Stimulated activated naive CD8-positive, alpha-beta T cell treated with anti-CD3 and anti-CD28 coated beads, Interleukin-15, Interleukin-2, amounts not matched to agents 100 ng/mL and 50 ng/mL, for 24 hours (primary cell): ENCODE measurements around the gene CELF2.
"Not testable (repeated sequence)": the region's sequence is repeated elsewhere in the genome, so short reads cannot be mapped to it uniquely, and the experiment has no call there.

Source experiments
- H3K27ac Mint-ChIP-seq: one replicate; pipeline ENCODE4 v1.8.0; 2021; ENCODE audit warnings: mild to moderate bottlenecking, mixed read lengths
- H3K27me3 Mint-ChIP-seq: one replicate; pipeline ENCODE4 v1.8.0; 2021; ENCODE audit warnings: mixed read lengths
- H3K36me3 Mint-ChIP-seq: one replicate; pipeline ENCODE4 v1.8.0; 2021; ENCODE audit warnings: low read depth, mixed read lengths
- H3K4me1 Mint-ChIP-seq: one replicate; pipeline ENCODE4 v1.8.0; 2021; ENCODE audit warnings: low read depth, mixed read lengths
- H3K4me3 Mint-ChIP-seq: one replicate; pipeline ENCODE4 v1.8.0; 2021; ENCODE audit warnings: mild to moderate bottlenecking, mixed read lengths
- H3K9me3 Mint-ChIP-seq: one replicate; pipeline ENCODE4 v1.8.0; 2021; ENCODE audit warnings: mixed read lengths

Gene CELF2

DNA sequence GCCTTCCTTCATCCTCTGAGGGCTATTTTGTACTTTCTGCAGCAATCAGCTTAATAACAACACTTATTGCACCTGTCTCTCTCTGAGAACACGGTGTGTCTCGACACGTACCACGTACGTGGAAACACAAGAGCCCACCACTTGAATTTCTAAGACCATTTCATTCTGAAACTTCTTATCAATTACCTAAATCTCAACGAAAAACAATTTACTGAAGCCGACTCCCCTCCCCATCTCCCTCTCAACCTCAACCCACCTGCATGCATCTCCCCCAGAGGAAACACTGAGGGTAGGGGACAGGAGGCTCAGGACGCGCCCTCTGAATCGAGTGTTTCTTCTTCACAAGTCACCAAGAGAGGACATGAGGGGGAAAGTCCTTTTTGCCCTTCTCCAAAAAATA lies 315.2 kb downstream of the CELF2 start:
- no peak overlapping the region for H3K4me3 Mint-ChIP-seq
- peak overlapping the region; percentile 89 for H3K27ac Mint-ChIP-seq
- H3K4me1 Mint-ChIP-seq = peaks cover 60% of the 10 kb centered on the region
- no peaks in the 10 kb centered on the region for H3K9me3 Mint-ChIP-seq
- peaks cover 62% of the 10 kb centered on the region for H3K36me3 Mint-ChIP-seq
- H3K27me3 Mint-ChIP-seq = no peaks in the 10 kb centered on the region

DNA sequence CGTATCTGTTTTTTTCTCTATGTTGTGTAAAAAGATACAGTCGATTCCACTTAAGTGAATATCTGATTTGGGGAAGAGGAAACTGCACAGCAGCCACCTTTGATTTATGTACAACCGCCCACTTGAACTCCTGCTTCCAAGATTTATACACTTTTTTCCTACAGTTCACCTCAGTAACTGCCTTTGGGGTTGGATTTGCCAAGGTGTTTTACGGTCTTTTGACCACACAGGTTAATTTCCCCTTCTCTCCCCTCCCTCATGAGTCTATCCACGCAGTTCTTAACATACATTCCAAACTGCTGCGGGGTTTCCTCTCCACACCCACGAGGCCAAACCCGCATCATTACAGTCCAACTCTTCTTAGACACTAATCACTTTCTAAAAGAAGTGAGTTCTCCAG lies 316.8 kb downstream of the CELF2 start:
- H3K9me3 Mint-ChIP-seq = no peaks in the 10 kb centered on the region
- H3K4me1 Mint-ChIP-seq = peaks cover 52% of the 10 kb centered on the region
- peaks cover 53% of the 10 kb centered on the region for H3K36me3 Mint-ChIP-seq
- H3K4me3 Mint-ChIP-seq = no peak overlapping the region
- H3K27me3 Mint-ChIP-seq = no peaks in the 10 kb centered on the region
- peak overlapping the region; percentile 82 for H3K27ac Mint-ChIP-seq

DNA sequence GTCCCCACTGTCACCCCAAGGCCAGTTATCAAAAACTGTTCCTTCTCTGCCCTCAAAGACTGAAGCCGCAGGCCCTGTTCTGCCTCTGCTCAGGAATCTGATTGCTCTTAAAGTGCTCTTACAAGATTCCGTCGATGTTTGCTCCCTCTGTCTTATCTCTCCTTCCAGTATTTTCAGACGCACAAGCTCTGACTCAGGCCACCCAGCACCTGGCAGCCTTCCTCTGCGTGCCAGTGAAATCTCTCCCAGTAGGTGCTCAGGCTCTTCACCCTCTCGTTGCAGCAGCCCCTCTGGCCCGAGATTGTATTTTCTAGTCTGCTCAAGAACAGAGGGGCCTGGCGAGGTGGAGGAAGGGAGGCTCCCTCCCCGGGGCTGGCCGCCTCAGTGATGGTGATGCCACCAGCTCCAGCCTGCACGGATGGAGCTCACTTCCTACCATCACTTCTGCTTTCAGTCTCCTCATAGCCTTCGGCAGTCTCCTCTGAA lies 317.5 kb downstream of the CELF2 start:
- H3K9me3 Mint-ChIP-seq = no peaks in the 10 kb centered on the region
- H3K27ac Mint-ChIP-seq = peak overlapping the region; percentile 69
- no peak overlapping the region for H3K4me3 Mint-ChIP-seq
- H3K27me3 Mint-ChIP-seq = no peaks in the 10 kb centered on the region
- peaks cover 46% of the 10 kb centered on the region for H3K4me1 Mint-ChIP-seq
- H3K36me3 Mint-ChIP-seq = peaks cover 45% of the 10 kb centered on the region

DNA sequence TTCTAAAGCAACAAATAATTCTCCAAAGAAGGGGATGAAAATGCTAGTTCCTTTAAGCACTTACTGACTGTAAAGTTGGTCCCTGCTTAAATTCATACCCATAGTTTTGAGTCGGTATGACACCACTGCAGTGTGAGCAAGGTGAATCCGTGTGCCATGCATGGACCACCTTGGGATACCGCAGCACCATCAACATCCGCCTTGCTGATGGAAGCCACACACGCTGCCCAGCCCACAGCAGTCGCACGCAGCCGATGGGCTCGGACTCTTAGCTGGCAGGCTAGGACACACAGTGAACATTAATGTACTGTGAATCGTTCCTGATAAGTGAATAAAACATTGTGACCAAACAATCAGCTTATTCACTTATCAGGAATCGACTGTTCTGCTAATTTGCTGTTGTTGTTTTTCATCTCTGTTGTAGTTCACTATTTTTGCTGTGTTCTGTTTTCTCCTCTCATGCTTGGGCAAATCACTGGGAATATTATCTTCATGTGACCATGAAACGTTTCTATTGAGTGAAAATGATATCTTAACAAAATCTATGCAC lies 318.3 kb downstream of the CELF2 start:
- H3K4me1 Mint-ChIP-seq = peaks cover 40% of the 10 kb centered on the region
- H3K4me3 Mint-ChIP-seq = no peak overlapping the region
- H3K9me3 Mint-ChIP-seq = no peaks in the 10 kb centered on the region
- no peaks in the 10 kb centered on the region for H3K27me3 Mint-ChIP-seq
- peaks cover 41% of the 10 kb centered on the region for H3K36me3 Mint-ChIP-seq
- H3K27ac Mint-ChIP-seq = peak overlapping the region; percentile 10

DNA sequence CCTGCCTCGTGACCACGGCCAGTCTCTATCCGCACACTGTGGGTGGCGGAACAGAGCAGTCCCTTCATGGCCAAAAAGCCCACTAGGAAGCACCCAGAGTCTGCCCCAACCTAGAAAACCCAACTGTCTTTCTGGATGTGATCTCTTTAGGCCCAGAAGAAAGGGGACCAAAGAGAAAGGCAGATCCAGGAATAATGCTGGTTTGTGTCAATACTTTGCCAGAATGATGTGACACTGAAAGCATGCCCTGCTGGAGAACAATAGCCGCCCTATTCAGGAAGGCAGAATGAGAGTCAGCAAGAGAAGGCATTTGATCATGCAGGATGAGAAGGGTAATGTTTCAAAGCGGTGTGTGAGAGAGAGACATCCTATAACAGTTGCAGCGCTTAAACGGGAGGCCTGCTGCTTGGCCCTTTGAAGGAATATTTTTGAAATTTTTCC lies 319.1 kb downstream of the CELF2 start:
- Mint-ChIP-seq H3K27me3 (no peaks in the 10 kb centered on the region), H3K9me3 (no peaks in the 10 kb centered on the region), H3K36me3 (peaks cover 36% of the 10 kb centered on the region), H3K4me1 (peaks cover 36% of the 10 kb centered on the region), H3K4me3 (peak overlapping the region; percentile 0), H3K27ac (no peak overlapping the region)

DNA sequence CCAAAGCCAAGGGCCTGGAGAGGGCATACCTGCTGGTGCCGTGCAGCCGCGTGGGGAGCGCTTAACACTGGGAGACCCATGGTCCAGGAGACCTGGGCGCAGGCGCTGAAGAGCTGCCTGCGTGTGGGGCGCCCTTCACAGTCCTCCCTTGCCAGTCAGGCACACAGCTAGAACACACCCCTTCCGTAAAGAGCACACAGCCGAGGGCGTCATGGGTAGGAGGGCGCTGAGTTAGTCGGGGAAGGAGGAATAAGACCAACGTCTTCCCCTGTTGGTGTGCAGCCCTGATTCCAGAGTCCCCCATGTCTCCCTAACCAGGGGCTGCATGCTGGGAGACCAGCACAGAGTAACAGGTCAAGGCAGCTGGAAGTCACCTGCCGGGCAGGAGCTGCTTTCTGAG lies 319.8 kb downstream of the CELF2 start:
- no peak overlapping the region for H3K27ac Mint-ChIP-seq
- H3K27me3 Mint-ChIP-seq = no peaks in the 10 kb centered on the region
- H3K36me3 Mint-ChIP-seq = peaks cover 30% of the 10 kb centered on the region
- H3K9me3 Mint-ChIP-seq = no peaks in the 10 kb centered on the region
- peaks cover 29% of the 10 kb centered on the region for H3K4me1 Mint-ChIP-seq
- peak overlapping the region; percentile 0 for H3K4me3 Mint-ChIP-seq

DNA sequence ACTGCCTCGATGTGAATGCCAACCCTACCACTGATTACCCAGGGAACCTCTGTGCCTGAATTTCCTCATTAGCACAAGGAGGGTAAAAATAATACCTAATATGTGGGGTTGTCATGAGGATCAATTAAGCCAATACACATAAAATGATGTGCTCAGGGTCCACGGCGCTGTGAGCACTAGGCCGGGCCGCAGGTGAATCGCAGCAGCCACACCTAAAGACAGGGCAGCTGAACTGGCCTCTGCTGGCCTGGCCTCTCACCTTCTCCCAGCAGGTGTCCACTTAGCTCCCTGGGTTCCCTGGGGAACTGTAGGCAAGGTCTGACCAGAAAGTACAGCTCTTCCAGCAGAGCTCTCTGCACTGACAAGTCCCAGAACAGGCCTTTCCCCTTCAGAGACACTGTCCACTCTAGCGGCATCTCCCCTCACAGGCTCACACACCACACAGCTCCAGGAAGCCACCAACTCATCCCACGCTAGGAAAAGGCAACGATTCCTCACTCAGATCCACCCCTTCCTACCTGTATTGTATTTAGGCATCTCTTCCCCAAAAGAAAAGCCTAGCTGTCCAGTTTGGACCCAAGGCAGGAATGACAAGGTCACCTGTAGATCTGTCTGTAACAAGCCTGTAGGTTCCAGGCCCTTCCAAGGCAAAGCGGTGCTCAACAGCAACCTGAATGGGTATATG lies 320.6 kb downstream of the CELF2 start:
- peaks cover 21% of the 10 kb centered on the region for H3K4me1 Mint-ChIP-seq
- peaks cover 23% of the 10 kb centered on the region for H3K36me3 Mint-ChIP-seq
- no peaks in the 10 kb centered on the region for H3K27me3 Mint-ChIP-seq
- no peak overlapping the region for H3K4me3 Mint-ChIP-seq
- H3K9me3 Mint-ChIP-seq = no peaks in the 10 kb centered on the region
- peak overlapping the region; percentile 60 for H3K27ac Mint-ChIP-seq

DNA sequence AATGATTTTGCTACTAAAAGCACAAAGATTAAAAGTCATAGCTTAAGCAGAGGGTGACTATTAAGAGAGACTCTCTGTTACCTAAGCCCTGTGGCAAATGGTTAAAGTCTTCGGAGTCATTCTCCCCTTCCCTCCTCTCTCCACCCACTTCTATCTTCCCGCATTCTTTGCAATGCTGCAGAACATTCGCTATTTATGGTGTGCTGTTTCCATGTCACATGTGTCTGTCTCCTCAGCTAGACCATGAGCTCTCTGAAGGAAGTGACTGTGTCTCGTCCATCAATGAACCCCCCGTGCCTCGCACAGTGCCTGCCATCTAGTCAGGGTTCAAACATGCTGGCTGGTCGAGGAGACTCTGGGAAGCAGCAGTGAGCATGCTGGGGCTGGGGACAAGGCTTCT lies 321.3 kb downstream of the CELF2 start:
- no peaks in the 10 kb centered on the region for H3K9me3 Mint-ChIP-seq
- peaks cover 17% of the 10 kb centered on the region for H3K4me1 Mint-ChIP-seq
- peaks cover 19% of the 10 kb centered on the region for H3K36me3 Mint-ChIP-seq
- no peak overlapping the region for H3K4me3 Mint-ChIP-seq
- H3K27ac Mint-ChIP-seq = no peak overlapping the region
- no peaks in the 10 kb centered on the region for H3K27me3 Mint-ChIP-seq

DNA sequence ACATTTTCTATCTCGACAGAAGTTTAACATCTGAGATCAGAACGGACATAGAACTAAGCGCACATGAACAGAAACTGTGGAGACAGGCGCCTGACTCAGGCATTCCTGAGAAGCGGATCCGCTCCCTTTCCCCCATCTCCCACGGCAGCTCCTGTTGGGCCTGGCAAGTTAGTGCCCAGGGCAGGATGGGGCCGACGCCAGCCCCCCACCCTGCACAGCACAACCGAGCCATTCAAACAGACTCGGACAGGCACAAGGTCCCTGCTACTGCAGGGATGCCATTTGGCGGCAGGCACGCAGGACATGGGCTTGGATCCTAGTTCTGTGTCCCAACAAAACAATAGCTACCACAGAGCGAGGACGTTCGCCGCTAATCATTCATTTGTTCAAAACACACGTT lies 322.0 kb downstream of the CELF2 start:
- no peaks in the 10 kb centered on the region for H3K9me3 Mint-ChIP-seq
- H3K4me3 Mint-ChIP-seq = no peak overlapping the region
- H3K27ac Mint-ChIP-seq = no peak overlapping the region
- H3K4me1 Mint-ChIP-seq = peaks cover 11% of the 10 kb centered on the region
- no peaks in the 10 kb centered on the region for H3K27me3 Mint-ChIP-seq
- peaks cover 13% of the 10 kb centered on the region for H3K36me3 Mint-ChIP-seq

DNA sequence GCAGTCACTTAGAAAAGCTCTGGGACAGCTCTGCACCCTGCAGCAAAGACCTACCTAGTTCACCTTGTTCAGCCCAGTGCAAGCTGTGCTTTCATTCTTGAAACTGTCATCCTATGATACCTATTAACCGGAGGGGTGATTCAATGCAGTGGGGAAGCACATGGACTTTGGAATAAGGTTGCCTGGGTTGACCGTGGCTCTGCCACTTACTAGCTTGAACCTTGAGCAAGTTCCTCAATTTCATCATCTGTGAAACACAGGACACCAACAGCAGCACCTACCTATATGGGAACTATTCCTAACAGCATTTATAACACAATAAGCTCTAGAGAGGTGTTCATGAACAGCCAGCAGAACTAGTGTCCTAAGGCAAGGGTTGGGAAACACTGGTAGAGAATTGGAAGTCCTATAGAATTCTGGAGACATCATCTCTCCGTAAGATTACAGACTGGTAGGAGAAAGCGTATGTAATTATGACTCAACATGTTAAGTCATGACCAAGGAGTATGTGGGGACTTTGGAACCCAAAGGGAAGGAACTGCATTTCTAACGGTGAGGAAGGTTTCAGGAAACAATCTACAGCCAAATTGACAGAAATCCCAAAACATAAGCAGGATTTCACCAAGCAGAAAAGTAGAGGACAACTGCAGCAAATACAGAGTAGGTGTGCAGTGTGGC lies 323.8 kb downstream of the CELF2 start:
- Mint-ChIP-seq H3K9me3 (no peaks in the 10 kb centered on the region), H3K4me3 (no peak overlapping the region), H3K36me3 (no peaks in the 10 kb centered on the region), H3K27ac (no peak overlapping the region), H3K27me3 (no peaks in the 10 kb centered on the region), H3K4me1 (peaks cover 11% of the 10 kb centered on the region)

DNA sequence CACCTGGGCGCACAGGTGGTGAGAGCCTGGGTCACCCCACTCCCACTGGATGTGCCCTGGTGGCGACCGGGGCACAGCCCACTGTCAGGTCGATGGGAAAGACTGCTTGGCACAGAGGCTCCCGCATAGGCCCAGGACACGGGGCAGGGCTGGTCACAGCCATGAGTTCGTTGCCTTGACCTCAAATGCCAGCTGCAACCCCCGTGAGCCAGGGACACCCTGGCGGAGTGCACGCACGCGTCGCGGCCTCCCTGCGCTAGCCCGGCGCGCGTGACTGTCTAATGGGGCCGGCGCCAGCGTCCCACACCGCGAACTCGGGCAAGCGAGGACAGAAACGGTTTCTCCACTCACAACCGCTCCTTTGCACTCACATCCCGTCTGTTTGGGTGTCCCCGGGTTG lies 326.4 kb downstream of the CELF2 start:
- Mint-ChIP-seq H3K36me3 (no peaks in the 10 kb centered on the region), H3K4me1 (peaks cover 11% of the 10 kb centered on the region), H3K27me3 (no peaks in the 10 kb centered on the region), H3K4me3 (no peak overlapping the region), H3K9me3 (no peaks in the 10 kb centered on the region), H3K27ac (no peak overlapping the region)

DNA sequence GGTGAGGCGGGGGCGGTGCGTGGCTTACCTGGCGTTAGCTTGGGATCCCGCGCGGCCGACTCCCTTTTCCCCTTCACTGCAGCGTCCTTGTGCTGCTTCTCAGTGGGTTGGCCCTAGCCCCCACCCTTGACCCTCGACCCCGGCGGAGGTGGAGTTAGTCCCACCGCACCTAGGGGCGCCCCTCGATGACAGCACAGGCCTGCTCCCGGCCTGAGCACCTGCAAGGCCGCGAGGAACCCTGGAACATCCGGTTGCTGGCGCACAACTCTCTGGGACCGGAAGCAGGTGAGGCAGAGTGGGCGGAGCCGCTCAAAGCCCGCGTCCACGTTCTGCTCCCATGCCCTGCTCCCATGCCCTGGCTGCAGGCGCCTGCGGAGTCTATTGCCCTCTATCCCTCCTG lies 326.9 kb downstream of the CELF2 start:
- Mint-ChIP-seq H3K36me3 (no peaks in the 10 kb centered on the region), H3K4me3 (no peak overlapping the region), H3K9me3 (no peaks in the 10 kb centered on the region), H3K27ac (no peak overlapping the region), H3K4me1 (peaks cover 11% of the 10 kb centered on the region), H3K27me3 (no peaks in the 10 kb centered on the region)

DNA sequence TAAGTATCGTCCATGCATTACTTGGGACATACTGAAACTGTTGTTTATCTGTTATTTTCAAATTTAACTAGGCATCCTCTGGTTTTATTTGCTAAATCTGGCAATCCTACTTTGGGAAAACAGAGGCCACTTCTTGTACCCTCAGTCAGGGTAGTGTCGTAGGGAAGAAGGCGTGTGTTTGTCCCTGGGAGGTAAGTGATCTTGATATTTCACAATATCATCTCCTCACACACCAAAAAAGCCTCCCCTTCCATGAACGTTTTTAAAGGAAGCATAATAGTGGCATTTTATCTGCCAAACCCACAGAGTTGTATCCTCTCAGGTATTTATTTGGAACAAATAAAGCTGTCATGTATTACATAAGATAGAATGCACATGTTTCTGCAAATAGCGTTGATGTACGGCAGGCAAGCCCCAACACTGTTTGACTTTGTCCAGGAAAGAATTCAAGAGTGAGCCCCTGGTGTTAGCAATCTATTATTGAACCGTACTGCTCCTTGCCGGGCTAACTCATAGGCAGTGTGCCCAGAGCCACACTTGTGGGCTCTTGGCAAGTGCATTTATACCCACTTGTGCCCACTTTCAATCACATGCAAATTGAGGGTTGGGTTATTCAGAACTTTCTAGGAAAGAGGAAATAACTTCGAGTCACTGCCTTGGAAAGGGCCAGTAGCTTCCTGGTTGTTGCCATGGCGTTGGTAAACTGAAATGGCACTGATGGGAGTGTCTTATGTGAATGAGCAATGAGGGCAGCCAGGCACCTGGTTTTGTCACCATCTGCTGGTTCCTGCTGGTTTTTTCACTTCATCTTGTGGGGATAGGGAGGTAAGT lies 327.8 kb downstream of the CELF2 start:
- H3K27ac Mint-ChIP-seq = no peak overlapping the region
- H3K4me3 Mint-ChIP-seq = no peak overlapping the region
- no peaks in the 10 kb centered on the region for H3K36me3 Mint-ChIP-seq
- H3K27me3 Mint-ChIP-seq = no peaks in the 10 kb centered on the region
- H3K4me1 Mint-ChIP-seq = peaks cover 11% of the 10 kb centered on the region
- H3K9me3 Mint-ChIP-seq = no peaks in the 10 kb centered on the region

DNA sequence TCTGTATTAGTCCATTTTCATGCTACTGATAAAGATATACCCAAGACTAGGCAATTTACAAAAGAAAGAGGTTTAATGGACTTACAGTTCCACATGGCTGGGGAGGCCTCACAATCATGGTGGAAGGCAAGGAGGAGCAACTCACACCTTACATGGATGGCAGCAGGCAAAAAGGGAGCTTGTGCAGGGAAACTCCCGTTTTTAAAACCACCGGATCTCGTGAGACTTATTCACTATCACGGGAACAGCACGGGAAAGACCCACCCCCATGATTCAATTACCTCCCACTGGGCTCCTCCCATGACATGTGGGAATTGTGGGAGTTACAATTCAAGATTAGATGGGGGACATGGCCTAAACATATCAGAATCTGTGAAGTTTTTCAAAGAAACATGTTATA lies 329.9 kb downstream of the CELF2 start:
- H3K4me3 Mint-ChIP-seq, H3K27me3 Mint-ChIP-seq, H3K27ac Mint-ChIP-seq, H3K36me3 Mint-ChIP-seq, H3K9me3 Mint-ChIP-seq: not testable (repeated sequence)
- H3K4me1 Mint-ChIP-seq = peaks cover 11% of the 10 kb centered on the region

DNA sequence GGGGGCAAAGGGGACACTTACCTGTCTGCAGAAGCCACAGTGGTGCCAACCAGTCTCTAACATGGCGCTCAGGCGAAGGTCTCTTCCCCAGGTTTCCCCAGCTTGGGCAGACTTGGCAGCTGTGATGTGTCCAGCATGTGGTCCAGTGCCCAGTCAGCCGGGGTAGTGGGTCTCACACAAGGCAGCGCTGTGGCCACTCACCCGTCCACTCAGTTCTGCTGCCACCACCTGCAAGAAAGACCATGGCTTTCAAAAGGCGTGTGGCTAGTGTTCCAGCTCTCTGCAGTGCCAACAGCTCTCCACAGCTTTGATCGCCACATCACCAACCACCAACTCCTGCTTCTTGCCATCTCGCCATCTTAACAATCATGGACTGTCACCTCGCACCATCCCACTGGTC lies 334.1 kb downstream of the CELF2 start:
- Mint-ChIP-seq H3K9me3 (no peaks in the 10 kb centered on the region), H3K4me1 (no peaks in the 10 kb centered on the region), H3K4me3 (no peak overlapping the region), H3K27ac (no peak overlapping the region), H3K36me3 (no peaks in the 10 kb centered on the region), H3K27me3 (no peaks in the 10 kb centered on the region)
